ENCODE data around the gene FBXO27. TPM values are rescaled to one million over a fixed set of nuclear protein-coding genes. Genes with fewer than 3 reads are reported as not detected.
A peak's percentile ranks its signal among the peaks of the same experiment; 100 is the strongest.

The FBXO27 gene
- total and polyA plus RNA-seq, 2 of the 13 experiments (the other 11 are each of a cell fraction or from before 2014, with no cell fraction given): 0.15 to 2.8 TPM

GRCh38 chr19:39030854-39031367 is 1.4 kb downstream of the FBXO27 start:
- Histone ChIP-seq H4K20me1 (ENCODE audit: insufficient read depth, low read length) (no peaks in the 10 kb centered on the region), H3K27me3 (ENCODE audit: control insufficient read depth in 1 of 2, insufficient read depth in 2 of 2, low read length in 2 of 2) (no peaks in the 10 kb centered on the region; a peak in 1 of 5 replicates), H3K79me2 (ENCODE audit: insufficient read depth, low read length) (no peaks in the 10 kb centered on the region), H3K4me3 (replicated peaks in 1 of 3; ENCODE audit: insufficient read depth in 1 of 3, low read depth in 2 of 3, low read length in 3 of 3) (peak overlapping the region; percentile 41 to 68 (median 48)), H3K27ac (ENCODE audit: extremely low read length, insufficient read depth, low read length) (peak overlapping the region; percentile 56), H3K4me1 (ENCODE audit: insufficient read depth, low read length) (peaks cover 41% of the 10 kb centered on the region), H3K36me3 (replicated peaks in 1 of 2; ENCODE audit: control insufficient read depth in 1 of 2, insufficient read depth in 2 of 2, low read length in 2 of 2) (no peaks in the 10 kb centered on the region), H3K9me3 (ENCODE audit: low read length) (no peaks in the 10 kb centered on the region), H3K9ac (ENCODE audit: insufficient read depth, low read depth, low read length) (peak overlapping the region; percentile 52), H2AFZ (ENCODE audit: low read length) (no peak overlapping the region), H3K4me2 (ENCODE audit: low read depth, low read length) (peak overlapping the region; percentile 99)
- in situ Hi-C loops (cut with HindIII; ENCODE audit: extremely low pct_ligation_motif_present, low pct_unique_long_range_greater_than_20kb) (loop anchor here (5.0 kb wide), 1 partner anchor 56 kb away; no protein-coding TSS in a partner anchor), intact Hi-C loops (cut with micrococcal nuclease; ENCODE audit: unreplicated experiment) (no loop called here)
- BruUV-seq (replicated peaks): TSS peak; percentile 77
- FAIRE-seq (peak; percentile 83), ATAC-seq (no peak), DNase-seq (ENCODE audit: low spot score) (peak; percentile 84)
- 0% methylated on average over 6 of the region's 11 CpGs for WGBS (ENCODE audit: low lambda C conversion rate)
- CTCF ChIA-PET (ENCODE audit: low intra/inter-chr PET ratio, low total read pairs): no interaction called here
- POLR2A ChIA-PET: interaction anchor here (0.6 to 1.0 kb wide), 4 partner anchors 50 to 115 kb away, joined by 3 to 5 read pairs (median 3); partner anchors contain the start of genes FBXO17, MRPS12 and SARS2
- TF ChIP-seq ELF3 (CRISPR knock-in tag; IDR thresholded peaks at IDR 0.05) (peak; percentile 11; the same call in 1 of the 2 replicates), HMG20A (CRISPR knock-in tag; IDR thresholded peaks at IDR 0.05; ENCODE audit: borderline replicate concordance) (0 out of 2 replicates have a peak, but pooled peaks have one; percentile 10), TBX2 (CRISPR knock-in tag; IDR thresholded peaks at IDR 0.05; ENCODE audit: borderline replicate concordance) (peak; percentile 3; the same call in 1 of the 2 replicates), ZFX (CRISPR knock-in tag; IDR thresholded peaks at IDR 0.05; ENCODE audit: low read depth) (peak; percentile 55), AHR (CRISPR knock-in tag; IDR thresholded peaks at IDR 0.05) (0 out of 2 replicates have a peak, but pooled peaks have one; percentile 30), POLR2AphosphoS5 (IDR thresholded peaks at IDR 0.05; ENCODE audit: low read depth, low read length) (peak; percentile 51; the same call in 1 of the 2 replicates), ZNF775 (CRISPR knock-in tag; IDR thresholded peaks at IDR 0.05; ENCODE audit: borderline replicate concordance) (0 out of 2 replicates have a peak, but pooled peaks have one; percentile 49), SAP130 (CRISPR knock-in tag; IDR thresholded peaks at IDR 0.05; ENCODE audit: low read depth) (peak; percentile 66), ZFP36 (IDR thresholded peaks at IDR 0.05; ENCODE audit: borderline replicate concordance, low read depth, low read length, partially characterized antibody) (no peak), NFYC (CRISPR knock-in tag; IDR thresholded peaks at IDR 0.05) (no peak), ZNF574 (CRISPR knock-in tag; IDR thresholded peaks at IDR 0.05) (0 out of 2 replicates have a peak, but pooled peaks have one; percentile 2), NR2C2 (CRISPR knock-in tag; IDR thresholded peaks at IDR 0.05; ENCODE audit: borderline replicate concordance) (peak; percentile 46; the same call in 1 of the 2 replicates), ATF5 (CRISPR knock-in tag; IDR thresholded peaks at IDR 0.05; ENCODE audit: low read depth) (no peak), PPARG (CRISPR knock-in tag; conservative IDR thresholded peaks at IDR 0.05) (no peak), ZNF891 (CRISPR knock-in tag; IDR thresholded peaks at IDR 0.05) (0 out of 2 replicates have a peak, but pooled peaks have one; percentile 22), MEIS1 (CRISPR knock-in tag; IDR thresholded peaks at IDR 0.05; ENCODE audit: borderline replicate concordance) (peak; percentile 72; the same call in 1 of the 2 replicates), TGIF2 (CRISPR knock-in tag; IDR thresholded peaks at IDR 0.05) (peak; percentile 44; the same call in 1 of the 2 replicates), MYNN (CRISPR knock-in tag; IDR thresholded peaks at IDR 0.05; ENCODE audit: low read depth) (no peak), CEBPG (CRISPR knock-in tag; IDR thresholded peaks at IDR 0.05) (peak; percentile 77)
- TF ChIP-seq, protein P1, sequence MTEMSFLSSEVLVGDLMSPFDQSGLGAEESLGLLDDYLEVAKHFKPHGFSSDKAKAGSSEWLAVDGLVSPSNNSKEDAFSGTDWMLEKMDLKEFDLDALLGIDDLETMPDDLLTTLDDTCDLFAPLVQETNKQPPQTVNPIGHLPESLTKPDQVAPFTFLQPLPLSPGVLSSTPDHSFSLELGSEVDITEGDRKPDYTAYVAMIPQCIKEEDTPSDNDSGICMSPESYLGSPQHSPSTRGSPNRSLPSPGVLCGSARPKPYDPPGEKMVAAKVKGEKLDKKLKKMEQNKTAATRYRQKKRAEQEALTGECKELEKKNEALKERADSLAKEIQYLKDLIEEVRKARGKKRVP (CRISPR knock-in tag; IDR thresholded peaks at IDR 0.05): peak in 1 of 2 experiments; percentile 68; a peak in 1 of 4 replicates
